ENCODE results near the gene CDK16. TPM values are rescaled to one million over a fixed set of nuclear protein-coding genes. Genes with fewer than 3 reads are reported as not detected.

Gene CDK16
- total and polyA plus RNA-seq, 2 donors (not counting 3 experiments of a cell fraction or from before 2014, with no cell fraction given) = 99.9 to 149 TPM

DNA sequence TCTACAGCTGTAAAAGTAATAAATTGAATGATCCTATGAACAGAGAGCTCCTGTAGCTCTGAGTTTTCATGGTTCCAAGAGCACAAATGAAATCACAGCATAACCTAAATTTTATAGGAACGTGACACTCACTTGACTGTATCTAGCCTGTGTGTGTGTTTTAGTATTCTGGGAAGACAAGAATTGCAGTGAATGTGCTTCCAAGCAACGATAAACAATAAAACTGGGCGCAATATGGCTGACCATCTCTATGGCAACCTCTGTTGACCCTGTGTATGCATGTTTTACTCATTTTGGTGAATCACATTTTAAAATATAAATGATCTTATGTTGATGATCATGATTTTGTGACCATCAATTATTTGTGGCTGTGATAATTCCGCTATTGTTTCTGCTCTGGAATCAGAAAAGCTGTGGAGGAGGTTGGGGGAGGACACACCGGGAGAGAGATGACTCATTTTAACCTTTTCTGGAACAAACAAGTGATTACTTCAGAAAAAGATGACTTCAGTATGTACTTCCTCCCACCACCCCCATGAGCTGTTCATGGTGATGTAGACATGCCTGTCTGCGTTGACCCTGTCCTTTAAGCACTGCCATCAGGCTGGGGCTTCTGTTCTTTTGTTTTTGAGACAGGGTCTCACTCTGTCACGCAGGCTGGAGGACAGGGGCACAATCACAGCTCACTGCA is 46.1 kb downstream of the CDK16 start:
- Histone ChIP-seq H3K27ac (ENCODE audit: insufficient read depth, low read depth, low read length) (peak overlapping the region; percentile 29), H3K9ac (replicated peaks; ENCODE audit: extremely low read depth, insufficient read depth, low read length) (no peak overlapping the region), H3K27me3 (ENCODE audit: control insufficient read depth in 2 of 2, insufficient read depth in 2 of 2, low read length in 2 of 2) (no peaks in the 10 kb centered on the region), H4K20me1 (replicated peaks; ENCODE audit: control insufficient read depth, extremely low read depth, insufficient read depth, low read length) (no peaks in the 10 kb centered on the region), H3K79me2 (ENCODE audit: control insufficient read depth, insufficient read depth, low read length) (no peaks in the 10 kb centered on the region), H2AFZ (ENCODE audit: low read depth, low read length) (peak overlapping the region; percentile 76), H3K9me3 (replicated peaks; ENCODE audit: control insufficient read depth, insufficient read depth, low read length) (no peaks in the 10 kb centered on the region), H3K36me3 (ENCODE audit: control insufficient read depth in 2 of 2, extremely low read depth in 1 of 2, insufficient read depth in 2 of 2, low read length in 2 of 2) (no peaks in the 10 kb centered on the region), H3K4me3 (replicated peaks in 1 of 3; ENCODE audit: insufficient read depth in 1 of 3, low read depth in 1 of 3, low read length in 3 of 3) (no peak overlapping the region), H3K4me1 (ENCODE audit: control insufficient read depth, extremely low read depth, insufficient read depth, low read length) (peaks cover 3% of the 10 kb centered on the region), H3K4me2 (ENCODE audit: insufficient read depth, low read length) (no peak overlapping the region), H3K9me1 (replicated peaks; ENCODE audit: control insufficient read depth, extremely low read depth, insufficient read depth, low read length) (no peaks in the 10 kb centered on the region)
- CTCF ChIA-PET = interaction anchor here (0.6 to 1.4 kb wide), 2 partner anchors 14 to 20 kb away, joined by 3 read pairs; no protein-coding TSS in a partner anchor
- POLR2A ChIA-PET = no interaction called here
- no TSS peak for BruUV-seq (replicated peaks)
- TF ChIP-seq JUN (IDR thresholded peaks at IDR 0.05; ENCODE audit: borderline replicate concordance, insufficient read depth, insufficient read length, low read depth) (peak; percentile 68), EZH2 (IDR thresholded peaks at IDR 0.05; ENCODE audit: borderline replicate concordance, low read depth, low read length, severe bottlenecking) (no peak), POLR2AphosphoS5 (IDR thresholded peaks at IDR 0.05; ENCODE audit: insufficient read depth, low read depth, low read length) (no peak), FOS (IDR thresholded peaks at IDR 0.05; ENCODE audit: borderline replicate concordance, insufficient read depth, low read length) (peak; percentile 68)
- FAIRE-seq (peak; percentile 83), DNase-seq (ENCODE audit: low read depth, low spot score) (peak; percentile 30)
- dilution Hi-C loops (cut with MboI; ENCODE audit: extremely low pct_ligation_motif_present, low sequenced_read_pairs) = no loop called here
- intact Hi-C loops (cut with micrococcal nuclease) = no loop called here

DNA sequence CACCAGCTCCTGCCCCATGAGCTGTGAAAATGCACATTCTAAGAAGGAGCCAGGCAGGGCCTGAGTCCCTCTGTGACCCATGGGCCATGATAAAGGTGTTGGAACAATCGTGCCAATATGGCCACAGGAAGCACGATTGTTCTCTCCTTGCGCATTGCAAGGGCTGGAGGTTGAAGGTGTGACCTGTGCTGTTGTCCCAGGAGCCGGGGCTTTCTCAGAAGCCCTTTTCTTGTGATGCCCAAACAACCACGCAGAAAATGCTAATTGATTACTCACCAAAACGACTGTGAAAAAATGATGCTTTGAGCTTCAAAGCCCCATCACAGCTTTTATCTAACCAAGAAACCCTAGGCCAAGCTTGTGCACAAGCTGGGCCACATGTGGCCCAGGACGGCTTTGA is 48.2 kb downstream of the CDK16 start:
- Histone ChIP-seq H2AFZ (ENCODE audit: low read depth, low read length) (no peak overlapping the region), H3K27ac (ENCODE audit: insufficient read depth, low read depth, low read length) (no peak overlapping the region), H3K9me1 (replicated peaks; ENCODE audit: control insufficient read depth, extremely low read depth, insufficient read depth, low read length) (no peaks in the 10 kb centered on the region), H3K4me2 (ENCODE audit: insufficient read depth, low read length) (no peak overlapping the region), H3K9me3 (replicated peaks; ENCODE audit: control insufficient read depth, insufficient read depth, low read length) (no peaks in the 10 kb centered on the region), H3K27me3 (ENCODE audit: control insufficient read depth in 2 of 2, insufficient read depth in 2 of 2, low read length in 2 of 2) (no peaks in the 10 kb centered on the region), H3K4me1 (ENCODE audit: control insufficient read depth, extremely low read depth, insufficient read depth, low read length) (peaks cover 3% of the 10 kb centered on the region), H3K4me3 (replicated peaks in 1 of 3; ENCODE audit: insufficient read depth in 1 of 3, low read depth in 1 of 3, low read length in 3 of 3) (no peak overlapping the region), H3K9ac (replicated peaks; ENCODE audit: extremely low read depth, insufficient read depth, low read length) (no peak overlapping the region), H4K20me1 (replicated peaks; ENCODE audit: control insufficient read depth, extremely low read depth, insufficient read depth, low read length) (no peaks in the 10 kb centered on the region), H3K79me2 (ENCODE audit: control insufficient read depth, insufficient read depth, low read length) (no peaks in the 10 kb centered on the region), H3K36me3 (ENCODE audit: control insufficient read depth in 2 of 2, extremely low read depth in 1 of 2, insufficient read depth in 2 of 2, low read length in 2 of 2) (no peaks in the 10 kb centered on the region)
- intact Hi-C loops (cut with micrococcal nuclease) (no loop called here), dilution Hi-C loops (cut with MboI; ENCODE audit: extremely low pct_ligation_motif_present, low sequenced_read_pairs) (no loop called here)
- DNase-seq (ENCODE audit: low read depth, low spot score) (no peak), FAIRE-seq (no peak)
- TF ChIP-seq FOS (IDR thresholded peaks at IDR 0.05; ENCODE audit: borderline replicate concordance, insufficient read depth, low read length) = no peak
- no peak for TF ChIP-seq JUN (IDR thresholded peaks at IDR 0.05; ENCODE audit: borderline replicate concordance, insufficient read depth, insufficient read length, low read depth)
- no peak for TF ChIP-seq MYC (IDR thresholded peaks at IDR 0.05; ENCODE audit: low read depth, low read length)
- no peak for TF ChIP-seq EZH2 (IDR thresholded peaks at IDR 0.05; ENCODE audit: borderline replicate concordance, low read depth, low read length, severe bottlenecking)
- TF ChIP-seq, protein P1, sequence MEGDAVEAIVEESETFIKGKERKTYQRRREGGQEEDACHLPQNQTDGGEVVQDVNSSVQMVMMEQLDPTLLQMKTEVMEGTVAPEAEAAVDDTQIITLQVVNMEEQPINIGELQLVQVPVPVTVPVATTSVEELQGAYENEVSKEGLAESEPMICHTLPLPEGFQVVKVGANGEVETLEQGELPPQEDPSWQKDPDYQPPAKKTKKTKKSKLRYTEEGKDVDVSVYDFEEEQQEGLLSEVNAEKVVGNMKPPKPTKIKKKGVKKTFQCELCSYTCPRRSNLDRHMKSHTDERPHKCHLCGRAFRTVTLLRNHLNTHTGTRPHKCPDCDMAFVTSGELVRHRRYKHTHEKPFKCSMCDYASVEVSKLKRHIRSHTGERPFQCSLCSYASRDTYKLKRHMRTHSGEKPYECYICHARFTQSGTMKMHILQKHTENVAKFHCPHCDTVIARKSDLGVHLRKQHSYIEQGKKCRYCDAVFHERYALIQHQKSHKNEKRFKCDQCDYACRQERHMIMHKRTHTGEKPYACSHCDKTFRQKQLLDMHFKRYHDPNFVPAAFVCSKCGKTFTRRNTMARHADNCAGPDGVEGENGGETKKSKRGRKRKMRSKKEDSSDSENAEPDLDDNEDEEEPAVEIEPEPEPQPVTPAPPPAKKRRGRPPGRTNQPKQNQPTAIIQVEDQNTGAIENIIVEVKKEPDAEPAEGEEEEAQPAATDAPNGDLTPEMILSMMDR (IDR thresholded peaks at IDR 0.05; ENCODE audit: extremely low read depth in 1 of 2, insufficient read depth in 1 of 2, low read depth in 1 of 2, low read length in 2 of 2) = no peak
- TF ChIP-seq POLR2AphosphoS5 (IDR thresholded peaks at IDR 0.05; ENCODE audit: insufficient read depth, low read depth, low read length) = no peak
- no peak for TF ChIP-seq GATA2 (IDR thresholded peaks at IDR 0.05; ENCODE audit: insufficient read depth, insufficient read length, low read depth, low read length)
- TF ChIP-seq, protein P2, sequence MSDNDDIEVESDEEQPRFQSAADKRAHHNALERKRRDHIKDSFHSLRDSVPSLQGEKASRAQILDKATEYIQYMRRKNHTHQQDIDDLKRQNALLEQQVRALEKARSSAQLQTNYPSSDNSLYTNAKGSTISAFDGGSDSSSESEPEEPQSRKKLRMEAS (IDR thresholded peaks at IDR 0.05; ENCODE audit: insufficient read depth, insufficient read length) = no peak
- POLR2A ChIA-PET = no interaction called here
- BruUV-seq (replicated peaks) = no TSS peak
- CTCF ChIA-PET = no interaction called here

Measured in endothelial cell of umbilical vein (primary cell).